Measurements from ENCODE around the gene TAS2R5.
A peak's percentile ranks its signal among the peaks of the same experiment; 100 is the strongest.

DNA sequence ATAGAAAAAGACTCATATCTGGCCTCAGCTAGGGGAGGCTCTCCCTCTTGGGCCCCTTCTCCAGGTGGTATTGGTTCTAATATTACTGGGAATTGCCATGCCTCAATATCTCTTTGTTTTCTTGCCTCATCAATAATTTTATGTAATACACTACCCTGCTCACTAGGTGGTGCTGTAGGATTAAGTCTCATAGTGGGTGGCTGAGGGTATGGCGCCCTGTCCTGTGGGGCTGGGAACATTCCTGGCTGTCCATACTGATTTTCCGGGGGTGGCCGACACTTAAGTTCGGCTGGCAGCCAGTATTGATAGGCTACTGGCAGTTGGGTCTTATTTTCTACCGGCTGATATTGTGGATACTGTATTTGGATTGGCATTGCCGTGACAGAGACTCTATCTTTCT lies 35.1 kb upstream of the TAS2R5 start:
- no peak for TF ChIP-seq POLR2AphosphoS5 (IDR thresholded peaks at IDR 0.05)
- TF ChIP-seq, protein P1, sequence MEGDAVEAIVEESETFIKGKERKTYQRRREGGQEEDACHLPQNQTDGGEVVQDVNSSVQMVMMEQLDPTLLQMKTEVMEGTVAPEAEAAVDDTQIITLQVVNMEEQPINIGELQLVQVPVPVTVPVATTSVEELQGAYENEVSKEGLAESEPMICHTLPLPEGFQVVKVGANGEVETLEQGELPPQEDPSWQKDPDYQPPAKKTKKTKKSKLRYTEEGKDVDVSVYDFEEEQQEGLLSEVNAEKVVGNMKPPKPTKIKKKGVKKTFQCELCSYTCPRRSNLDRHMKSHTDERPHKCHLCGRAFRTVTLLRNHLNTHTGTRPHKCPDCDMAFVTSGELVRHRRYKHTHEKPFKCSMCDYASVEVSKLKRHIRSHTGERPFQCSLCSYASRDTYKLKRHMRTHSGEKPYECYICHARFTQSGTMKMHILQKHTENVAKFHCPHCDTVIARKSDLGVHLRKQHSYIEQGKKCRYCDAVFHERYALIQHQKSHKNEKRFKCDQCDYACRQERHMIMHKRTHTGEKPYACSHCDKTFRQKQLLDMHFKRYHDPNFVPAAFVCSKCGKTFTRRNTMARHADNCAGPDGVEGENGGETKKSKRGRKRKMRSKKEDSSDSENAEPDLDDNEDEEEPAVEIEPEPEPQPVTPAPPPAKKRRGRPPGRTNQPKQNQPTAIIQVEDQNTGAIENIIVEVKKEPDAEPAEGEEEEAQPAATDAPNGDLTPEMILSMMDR (IDR thresholded peaks at IDR 0.05), result peak in 1 of 4 experiments; percentile 26
- no peak for TF ChIP-seq POLR2A (IDR thresholded peaks at IDR 0.05)
- no peak for TF ChIP-seq EP300 (IDR thresholded peaks at IDR 0.05)

Measured in sigmoid colon (tissue), 4 donors.